Nephron (organoid): ENCODE results near the gene NLRP6.

ENCODE experiments used
- H3K27ac Mint-ChIP-seq, 3 experiments: 2 replicates each; pipeline ENCODE4 v1.8.0; 2020; ENCODE audit warnings: mixed read lengths in 3 of 3, mild to moderate bottlenecking in 2 of 3, moderate library complexity in 1 of 3
- H3K27me3 Mint-ChIP-seq: 2 replicates; pipeline ENCODE4 v1.8.0; 2021; ENCODE audit warnings: low read depth, mild to moderate bottlenecking, moderate library complexity, mixed read lengths
- H3K36me3 Mint-ChIP-seq: 2 replicates; pipeline ENCODE4 v1.8.0; 2020; ENCODE audit warnings: low read depth, mixed read lengths
- H3K4me1 Mint-ChIP-seq: 2 replicates; pipeline ENCODE4 v1.8.0; 2020; ENCODE audit warnings: mixed read lengths
- H3K4me3 Mint-ChIP-seq, 3 experiments: 2 replicates each; pipeline ENCODE4 v1.8.0; 2020; ENCODE audit warnings: mild to moderate bottlenecking in 3 of 3, mixed read lengths in 3 of 3, moderate library complexity in 2 of 3
- H3K9me3 Mint-ChIP-seq: 2 replicates; pipeline ENCODE4 v1.8.0; 2020; ENCODE audit warnings: mixed read lengths
- CTCF ChIP-seq, 3 experiments: fragments of 200-600 bp; sonication (generic); IDR thresholded peaks; one replicate each; pipeline ENCODE4 v1.5.0; 2021; ENCODE audit warnings: antibody characterized with exemption in 3 of 3; ENCODE audit not compliant: unreplicated experiment in 3 of 3

The NLRP6 gene

GRCh38 chr11:278001-278951 is at the start of gene NLRP6:
Gene NLRP6, plus strand, starts transcription at chr11:278407. Its CDS starts 163 bp downstream, at chr11:278570.
- Mint-ChIP-seq H3K27ac (no peak within 1 kb of the TSS), H3K9me3 (peaks cover 7% of the 10 kb centered on the region), H3K36me3 (no peaks in the 10 kb centered on the region), H3K4me3 (no peak within 1 kb of the TSS), H3K27me3 (peaks cover 9% of the 10 kb centered on the region), H3K4me1 (peaks cover 5% of the 10 kb centered on the region)
- no peak for TF ChIP-seq CTCF (IDR thresholded peaks at IDR 0.05; ENCODE audit: unreplicated experiment in 3 of 3)

GRCh38 chr11:230431-230830 is 47.8 kb upstream of the NLRP6 start:
- Mint-ChIP-seq H3K27me3 (no peaks in the 10 kb centered on the region), H3K36me3 (peaks cover 30% of the 10 kb centered on the region), H3K27ac (no peak overlapping the region), H3K4me3 (no peak overlapping the region), H3K4me1 (peaks cover 5% of the 10 kb centered on the region), H3K9me3 (no peaks in the 10 kb centered on the region)
- TF ChIP-seq CTCF (IDR thresholded peaks at IDR 0.05; ENCODE audit: unreplicated experiment in 3 of 3), result no peak

DNA sequence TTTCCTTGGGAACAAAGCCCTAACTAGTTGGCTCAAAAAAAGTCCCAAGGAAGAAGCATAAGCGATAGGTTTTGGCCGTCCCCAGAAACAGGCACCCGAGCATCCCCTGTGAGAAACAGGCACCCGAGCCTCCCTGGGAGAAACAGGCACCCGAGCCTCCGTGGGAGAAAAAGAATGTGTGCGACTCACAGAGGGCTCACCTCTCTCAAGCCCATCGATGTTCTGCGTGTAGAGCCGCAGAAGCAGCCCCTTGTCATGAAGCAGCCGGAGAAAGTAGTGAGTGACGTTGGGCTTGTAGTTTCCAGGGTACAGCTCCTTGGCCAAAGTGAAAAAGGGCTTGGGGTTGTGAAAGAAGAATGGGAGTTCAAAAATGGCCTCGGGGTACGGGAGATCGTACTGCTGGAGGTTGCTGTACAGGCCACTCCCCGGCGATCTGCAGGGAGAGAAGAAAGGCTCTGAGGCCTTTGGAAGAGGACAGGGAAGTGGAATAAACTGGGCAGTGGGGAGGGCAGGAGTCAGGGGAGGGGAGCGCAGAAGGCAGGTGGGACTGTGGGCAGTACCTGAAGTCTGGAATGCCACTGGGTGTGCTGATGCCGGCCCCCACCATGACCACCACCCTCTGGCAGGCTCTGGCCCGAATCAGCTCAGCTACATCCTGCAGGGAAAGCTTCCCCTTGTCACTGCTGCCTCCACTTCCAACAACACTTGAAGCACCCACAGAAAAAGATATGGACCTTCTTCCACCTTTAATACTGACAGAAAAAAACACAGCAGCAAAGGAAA is 45.2 kb upstream of the NLRP6 start:
- Mint-ChIP-seq H3K36me3 (peaks cover 24% of the 10 kb centered on the region), H3K4me3 (peak overlapping the region; percentile 51 to 76 (median 55)), H3K27ac (no peak overlapping the region), H3K27me3 (no peaks in the 10 kb centered on the region), H3K9me3 (no peaks in the 10 kb centered on the region), H3K4me1 (peaks cover 8% of the 10 kb centered on the region)
- no peak for TF ChIP-seq CTCF (IDR thresholded peaks at IDR 0.05; ENCODE audit: unreplicated experiment in 3 of 3)

DNA sequence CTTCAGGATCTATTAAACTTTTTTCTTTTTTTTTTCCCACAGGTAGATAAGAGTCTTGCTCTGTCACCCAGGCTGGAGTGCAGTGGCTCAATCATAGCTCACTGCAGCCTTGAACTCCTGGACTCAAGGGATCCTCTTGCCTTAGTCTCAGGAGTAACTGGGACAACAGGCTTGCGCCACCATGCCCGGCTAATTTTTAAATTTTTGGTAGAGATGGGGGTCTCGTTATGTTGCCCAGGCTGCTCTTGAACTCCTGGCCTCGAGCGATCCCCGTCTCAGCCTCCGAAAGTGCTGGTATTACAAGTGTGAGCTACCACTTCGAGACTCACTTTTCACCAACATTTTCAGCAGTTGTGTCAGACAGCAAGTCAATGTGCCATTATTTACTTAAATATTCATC is 43.0 kb upstream of the NLRP6 start:
- Mint-ChIP-seq H3K27ac (peak overlapping the region; percentile 95 to 99 (median 96)), H3K27me3 (no peaks in the 10 kb centered on the region), H3K4me1 (peaks cover 17% of the 10 kb centered on the region), H3K9me3 (no peaks in the 10 kb centered on the region), H3K4me3 (peak overlapping the region; percentile 90 to 98 (median 95)), H3K36me3 (peaks cover 13% of the 10 kb centered on the region)
- no peak for TF ChIP-seq CTCF (IDR thresholded peaks at IDR 0.05; ENCODE audit: unreplicated experiment in 3 of 3)

- Mint-ChIP-seq H3K4me3 (peak overlapping the region; percentile 90 to 98 (median 95)), H3K36me3 (peaks cover 13% of the 10 kb centered on the region), H3K4me1 (peaks cover 17% of the 10 kb centered on the region), H3K27ac (peak overlapping the region; percentile 95 to 99 (median 96)), H3K9me3 (no peaks in the 10 kb centered on the region), H3K27me3 (no peaks in the 10 kb centered on the region)
- TF ChIP-seq CTCF (IDR thresholded peaks at IDR 0.05; ENCODE audit: unreplicated experiment in 3 of 3), result no peak
These were observed 42.6 kb upstream of the NLRP6 start for GRCh38 chr11:235609-235996.
